ENCODE data around the gene STK38. TPM values are rescaled to one million over a fixed set of nuclear protein-coding genes. Genes with fewer than 3 reads are reported as not detected.

STK38 gene
- total RNA-seq (10 to 100 TPM; 25.2 to 38.0 TPM), polyA plus RNA-seq (10 to 100 TPM; 14.9 to 16.2 TPM)
- long read RNA-seq, donor 1, partial matches to known transcripts: 7 of 54 reads
- long read RNA-seq, donor 1, other reads (novel, unspliced or antisense): 46 of 54 reads
- long read RNA-seq, donor 2, transcript STK38-201 (14 exons, 3,576 nt): major isoform, 7 of 36 reads
- long read RNA-seq, donor 2, partial matches to known transcripts: 8 of 36 reads
- long read RNA-seq, donor 2, other reads (novel, unspliced or antisense): 21 of 36 reads

DNA sequence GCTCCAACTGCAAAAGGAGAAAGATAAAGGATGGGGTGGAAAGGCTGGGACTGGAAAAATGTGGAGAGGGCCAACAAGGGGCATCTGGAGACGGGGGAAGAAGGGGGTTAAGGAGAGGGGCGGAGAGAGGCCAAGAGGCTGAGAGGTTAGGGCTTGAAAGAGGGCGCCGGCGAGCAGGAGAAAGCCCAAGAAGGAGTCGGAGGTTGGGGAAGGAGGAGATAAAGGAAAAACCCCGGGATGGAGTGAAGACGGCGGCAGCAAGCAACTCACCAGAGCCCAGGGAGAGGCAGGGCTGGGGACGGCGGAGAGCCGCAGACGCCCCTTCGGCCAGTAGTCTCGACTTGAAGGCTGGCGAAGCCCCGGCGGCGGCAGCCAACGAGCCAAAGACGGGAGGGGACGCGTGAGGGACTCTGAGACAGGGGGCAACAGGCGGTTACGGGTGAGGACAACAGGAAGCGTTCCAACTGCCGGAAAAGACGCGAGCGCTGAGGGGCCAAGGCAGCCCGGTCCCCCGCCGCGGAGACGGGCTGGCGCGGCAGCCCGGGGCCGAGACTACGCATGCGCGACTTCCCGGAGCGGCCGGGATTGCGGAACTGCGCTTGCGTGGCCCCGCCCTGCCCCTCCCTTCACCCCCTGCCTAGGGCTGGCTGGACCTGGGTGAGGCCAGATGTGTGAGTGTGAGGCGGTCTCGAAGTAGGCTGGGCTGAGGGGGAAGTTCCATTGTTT lies at the start of gene STK38:
TSS of gene STK38 (minus strand) at position 560 of the 726 bp plus-strand sequence. CDS start 7,277 bp downstream, outside the sequence.
- intact Hi-C loops (cut with DNase I): loop anchor here (5.0 kb wide), 4 partner anchors 45 to 160 kb away; partner anchors contain the start of genes ETV7 (in 1 of the 2), KCTD20 (in 1 of the 2), PXT1 (in 1 of the 2) and SRSF3 (in 1 of the 2)
- Histone ChIP-seq H3K36me3 (ENCODE audit: control insufficient read depth in 1 of 2, insufficient read depth in 2 of 2, low read length in 1 of 2) (no peaks in the 10 kb centered on the region), H3K4me3 (ENCODE audit: low read length in 2 of 2) (peak within 1 kb of the TSS; percentile 55 to 86), H3K27me3 (ENCODE audit: control insufficient read depth in 1 of 2, insufficient read depth in 2 of 2, low read length in 1 of 2) (no peaks in the 10 kb centered on the region), H3K9me3 (ENCODE audit: control insufficient read depth, low read length) (no peaks in the 10 kb centered on the region), H3K27ac (ENCODE audit: low read depth in 1 of 2, low read length in 2 of 2) (peak within 1 kb of the TSS; percentile 68 to 94), H3K4me1 (ENCODE audit: control insufficient read depth in 1 of 2, insufficient read depth in 2 of 2, low read length in 2 of 2) (peaks cover 0 to 7% of the 10 kb centered on the region in 2 donors)
- peak; percentile 95 to 98 for DNase-seq
- 0 to 1% methylated on average over 41 to 51 of the region's 51 CpGs for WGBS, 2 donors
- ATAC-seq (ENCODE audit: low FRiP score): peak; percentile 97

GRCh38 chr6:36596356-36596755 lies 49.1 kb upstream of the STK38 start:
- DNase-seq: no peak
- H3K4me1 ChIP-seq (ENCODE audit: control insufficient read depth in 1 of 2, insufficient read depth in 2 of 2, low read length in 2 of 2): peaks cover 6 to 11% of the 10 kb centered on the region in 2 donors

GRCh38 chr6:36594816-36595643 lies 47.8 kb upstream of the STK38 start:
- H3K4me3 ChIP-seq (ENCODE audit: low read length in 2 of 2): peak overlapping the region; percentile 88 to 98
- intact Hi-C loops (cut with DNase I): loop anchor here (1.0 to 5.0 kb wide), 3 partner anchors 48 to 172 kb away; partner anchors contain the start of genes STK38 (in 2 of the 2), KCTD20 (in 1 of the 2) and PXT1 (in 1 of the 2)
- no peak for DNase-seq
- H3K27ac ChIP-seq (ENCODE audit: low read depth in 1 of 2, low read length in 2 of 2): peak overlapping the region; percentile 73 to 82
- WGBS, 2 donors: 0 to 1% methylated on average over 15 of the region's 15 CpGs
- peaks cover 4 to 9% of the 10 kb centered on the region in 2 donors for H3K4me1 ChIP-seq (ENCODE audit: control insufficient read depth in 1 of 2, insufficient read depth in 2 of 2, low read length in 2 of 2)
- H3K9me3 ChIP-seq (ENCODE audit: control insufficient read depth, low read length): no peaks in the 10 kb centered on the region
- peaks cover 3 to 8% of the 10 kb centered on the region in 2 donors for H3K36me3 ChIP-seq (ENCODE audit: control insufficient read depth in 1 of 2, insufficient read depth in 2 of 2, low read length in 1 of 2)
- peak; percentile 61 for ATAC-seq (ENCODE audit: low FRiP score)
- no peaks in the 10 kb centered on the region for H3K27me3 ChIP-seq (ENCODE audit: control insufficient read depth in 1 of 2, insufficient read depth in 2 of 2, low read length in 1 of 2)

More at GRCh38 chr6:36596356-36596755, 49.1 kb upstream of the STK38 start:
- H3K4me3 ChIP-seq (ENCODE audit: low read length in 2 of 2): peak overlapping the region; percentile 88 to 98
- peaks cover 7 to 11% of the 10 kb centered on the region in 2 donors for H3K36me3 ChIP-seq (ENCODE audit: control insufficient read depth in 1 of 2, insufficient read depth in 2 of 2, low read length in 1 of 2)
- no peaks in the 10 kb centered on the region for H3K27me3 ChIP-seq (ENCODE audit: control insufficient read depth in 1 of 2, insufficient read depth in 2 of 2, low read length in 1 of 2)
- no peaks in the 10 kb centered on the region for H3K9me3 ChIP-seq (ENCODE audit: control insufficient read depth, low read length)
- H3K27ac ChIP-seq (ENCODE audit: low read depth in 1 of 2, low read length in 2 of 2): no peak overlapping the region
- ATAC-seq (ENCODE audit: low FRiP score): no peak
- intact Hi-C loops (cut with DNase I): loop anchor here in 1 of 2 donors (5.0 kb wide), 1 partner anchor 49 kb away; the partner anchor contains the start of gene STK38
- WGBS, 2 donors: 1% methylated on average over 5 of the region's 5 CpGs

DNA sequence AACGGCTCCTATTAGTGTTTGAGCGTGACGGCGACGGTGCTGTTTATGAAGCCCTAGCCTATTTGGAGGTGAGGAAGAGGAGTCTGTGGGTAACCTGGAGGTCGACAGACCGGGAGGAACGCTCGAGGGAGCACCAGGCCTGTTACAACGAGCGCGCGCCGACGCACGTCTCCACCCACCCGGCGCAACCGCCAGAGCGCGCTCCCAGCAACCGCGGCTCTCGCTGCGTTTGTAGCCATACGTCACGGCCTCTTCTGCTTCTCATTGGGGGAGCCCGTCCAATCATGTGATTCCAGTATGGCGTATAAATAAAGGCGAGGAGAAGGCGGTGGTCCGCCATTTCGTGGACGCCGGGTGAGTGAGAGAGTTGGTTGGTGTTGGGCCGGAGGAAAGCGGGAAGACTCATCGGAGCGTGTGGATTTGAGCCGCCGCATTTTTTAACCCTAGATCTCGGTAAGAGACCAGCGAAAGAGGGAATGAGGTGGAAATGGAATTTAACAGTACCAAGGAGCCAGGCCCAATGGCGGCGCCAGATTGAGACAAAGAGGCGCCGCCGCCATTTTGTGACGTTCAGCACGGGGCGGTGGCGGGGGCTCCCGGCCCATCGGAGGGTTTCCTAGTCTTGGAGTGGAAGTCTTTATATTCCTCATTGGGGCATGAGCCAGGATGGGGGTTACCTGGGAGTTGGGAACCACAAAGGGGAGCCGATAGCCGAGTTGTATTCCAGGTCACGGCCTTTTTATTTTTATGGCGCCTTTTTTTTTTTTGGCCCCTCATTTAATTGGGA lies 46.9 kb upstream of the STK38 start, which contains the start of gene SRSF3:
TSS of gene SRSF3 (plus strand) at position 334 of the 787 bp plus-strand sequence. CDS start 2,401 bp downstream, outside the sequence.
- peak within 1 kb of the TSS; percentile 73 to 93 for H3K27ac ChIP-seq (ENCODE audit: low read depth in 1 of 2, low read length in 2 of 2)
- H3K27me3 ChIP-seq (ENCODE audit: control insufficient read depth in 1 of 2, insufficient read depth in 2 of 2, low read length in 1 of 2): no peaks in the 10 kb centered on the region
- intact Hi-C loops (cut with DNase I): loop anchor here (1.0 to 5.0 kb wide), 3 partner anchors 47 to 171 kb away; partner anchors contain the start of genes KCTD20 (in 1 of the 2), PXT1 (in 1 of the 2) and STK38 (in 1 of the 2)
- H3K4me1 ChIP-seq (ENCODE audit: control insufficient read depth in 1 of 2, insufficient read depth in 2 of 2, low read length in 2 of 2): peaks cover 4 to 9% of the 10 kb centered on the region in 2 donors
- H3K4me3 ChIP-seq (ENCODE audit: low read length in 2 of 2): peak within 1 kb of the TSS; percentile 88 to 98
- no peaks in the 10 kb centered on the region for H3K9me3 ChIP-seq (ENCODE audit: control insufficient read depth, low read length)
- peak; percentile 99 for ATAC-seq (ENCODE audit: low FRiP score)
- peak; percentile 98 to 99 for DNase-seq
- 0 to 1% methylated on average over 58 of the region's 58 CpGs for WGBS, 2 donors
- peaks cover 3 to 4% of the 10 kb centered on the region in 2 donors for H3K36me3 ChIP-seq (ENCODE audit: control insufficient read depth in 1 of 2, insufficient read depth in 2 of 2, low read length in 1 of 2)

DNA sequence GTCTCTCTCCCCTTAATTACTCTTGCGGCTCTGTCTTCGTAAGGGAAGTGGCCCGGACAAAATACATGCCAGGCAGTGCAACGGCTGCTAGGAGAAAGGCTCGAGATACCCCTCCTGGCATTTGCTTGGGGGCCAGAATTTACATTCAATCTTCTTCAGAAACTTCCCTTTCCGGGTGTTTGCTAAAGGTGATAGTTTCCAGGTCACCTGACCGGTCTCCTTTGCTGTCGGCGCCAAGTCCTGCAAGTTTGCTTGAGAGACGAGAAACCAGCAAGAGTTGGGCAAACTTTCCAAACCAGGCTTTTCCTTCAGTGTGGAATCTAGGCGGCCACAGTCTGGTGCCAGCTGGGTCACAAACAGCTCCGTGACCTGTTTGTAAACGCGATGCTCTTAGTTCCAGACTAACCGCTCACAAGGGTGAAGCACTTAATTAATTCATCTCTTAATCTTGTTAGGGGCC lies 46.3 kb upstream of the STK38 start:
- intact Hi-C loops (cut with DNase I): loop anchor here (1.0 to 5.0 kb wide), 3 partner anchors 46 to 170 kb away; partner anchors contain the start of genes KCTD20 (in 1 of the 2), PXT1 (in 1 of the 2) and STK38 (in 1 of the 2)
- WGBS, 2 donors: 5 to 7% methylated on average over 15 of the region's 15 CpGs
- Histone ChIP-seq H3K4me1 (ENCODE audit: control insufficient read depth in 1 of 2, insufficient read depth in 2 of 2, low read length in 2 of 2) (peaks cover 2 to 6% of the 10 kb centered on the region in 2 donors), H3K27me3 (ENCODE audit: control insufficient read depth in 1 of 2, insufficient read depth in 2 of 2, low read length in 1 of 2) (no peaks in the 10 kb centered on the region), H3K27ac (ENCODE audit: low read depth in 1 of 2, low read length in 2 of 2) (peak overlapping the region; percentile 61 to 93), H3K4me3 (ENCODE audit: low read length in 2 of 2) (peak overlapping the region; percentile 11 to 29), H3K9me3 (ENCODE audit: control insufficient read depth, low read length) (no peaks in the 10 kb centered on the region), H3K36me3 (ENCODE audit: control insufficient read depth in 1 of 2, insufficient read depth in 2 of 2, low read length in 1 of 2) (peaks cover 3 to 4% of the 10 kb centered on the region in 2 donors)
- DNase-seq: no peak
- peak; percentile 16 for ATAC-seq (ENCODE audit: low FRiP score)

GRCh38 chr6:36592221-36592655 lies 45.0 kb upstream of the STK38 start:
- Histone ChIP-seq H3K4me3 (ENCODE audit: low read length in 2 of 2) (no peak overlapping the region), H3K36me3 (ENCODE audit: control insufficient read depth in 1 of 2, insufficient read depth in 2 of 2, low read length in 1 of 2) (peaks cover 0 to 3% of the 10 kb centered on the region in 2 donors), H3K4me1 (ENCODE audit: control insufficient read depth in 1 of 2, insufficient read depth in 2 of 2, low read length in 2 of 2) (peaks cover 2 to 4% of the 10 kb centered on the region in 2 donors), H3K27me3 (ENCODE audit: control insufficient read depth in 1 of 2, insufficient read depth in 2 of 2, low read length in 1 of 2) (no peaks in the 10 kb centered on the region), H3K27ac (ENCODE audit: low read depth in 1 of 2, low read length in 2 of 2) (no peak overlapping the region), H3K9me3 (ENCODE audit: control insufficient read depth, low read length) (no peaks in the 10 kb centered on the region)
- intact Hi-C loops (cut with DNase I): loop anchor here (5.0 kb wide), 2 partner anchors 45 to 150 kb away; partner anchors contain the start of genes KCTD20 (in 1 of the 2), PXT1 (in 1 of the 2) and STK38 (in 1 of the 2)
- ATAC-seq (ENCODE audit: low FRiP score): no peak
- no peak for DNase-seq
- 92 to 93% methylated on average over 12 of the region's 12 CpGs for whole genome bisulfite sequencing, 2 donors

DNA sequence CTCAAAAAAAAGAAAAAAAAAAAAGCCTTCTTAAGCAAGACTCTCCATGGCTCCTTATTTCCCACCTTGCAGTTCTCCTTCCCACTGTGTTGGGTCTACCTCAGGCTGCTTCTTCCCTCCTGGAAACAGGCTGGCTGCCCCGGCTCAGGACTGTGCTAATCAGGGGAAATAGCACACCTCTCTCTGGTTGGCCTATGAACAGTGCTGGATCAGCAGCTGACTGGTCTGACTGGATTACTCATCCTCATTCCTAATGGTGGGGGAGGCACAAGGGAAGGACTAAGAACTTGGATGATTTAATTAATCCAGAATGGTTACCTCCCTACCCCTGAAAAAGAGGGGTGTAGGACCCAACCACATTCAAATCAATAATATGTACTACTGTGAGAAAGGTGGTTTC lies 43.0 kb upstream of the STK38 start:
- DNase-seq: no peak
- Histone ChIP-seq H3K27ac (ENCODE audit: low read depth in 1 of 2, low read length in 2 of 2) (no peak overlapping the region), H3K4me1 (ENCODE audit: control insufficient read depth in 1 of 2, insufficient read depth in 2 of 2, low read length in 2 of 2) (peaks cover 0 to 2% of the 10 kb centered on the region in 2 donors), H3K9me3 (ENCODE audit: control insufficient read depth, low read length) (no peaks in the 10 kb centered on the region), H3K4me3 (ENCODE audit: low read length in 2 of 2) (no peak overlapping the region), H3K27me3 (ENCODE audit: control insufficient read depth in 1 of 2, insufficient read depth in 2 of 2, low read length in 1 of 2) (no peaks in the 10 kb centered on the region), H3K36me3 (ENCODE audit: control insufficient read depth in 1 of 2, insufficient read depth in 2 of 2, low read length in 1 of 2) (no peaks in the 10 kb centered on the region)
- ATAC-seq (ENCODE audit: low FRiP score): no peak
- intact Hi-C loops (cut with DNase I): loop anchor here (5.0 kb wide), 2 partner anchors 43 to 148 kb away; partner anchors contain the start of genes KCTD20 (in 1 of the 2), PXT1 (in 1 of the 2) and STK38 (in 1 of the 2)
- 71 to 75% methylated on average over 1 of the region's 1 CpG for WGBS, 2 donors

All from aorta (tissue), 5 donors.